ENCODE measurements around the gene GUCY2F. TPM values are rescaled to one million over a fixed set of nuclear protein-coding genes. Genes with fewer than 3 reads are reported as not detected.

Gene GUCY2F
- total RNA-seq (2022; extraction: Qiagen RNA extraction; ENCODE audit: low read depth) = not detected in 5 replicates

GRCh38 chrX:109481986-109482385 lies at the start of gene GUCY2F:
Gene GUCY2F, minus strand, starts transcription at chrX:109482086. Its CDS starts 6,150 bp downstream, at chrX:109475936.

Other genes with a start within 250 kb of the GUCY2F start
- 8.9 to 13.3 TPM (median 11.0 TPM) in 5 replicates for gene NXT2, start 54.8 kb upstream of the GUCY2F start, total RNA-seq (2022; extraction: Qiagen RNA extraction; ENCODE audit: low read depth)
- 0.13 to 0.24 TPM (median 0.15 TPM) in 4 of 5 replicates, not detected in the other for gene KCNE5, start 143.1 kb upstream of the GUCY2F start, total RNA-seq (2022; extraction: Qiagen RNA extraction; ENCODE audit: low read depth)

Measured in A549 treated with DMSO at 1 μM for 4 hours (cell line).